ENCODE measurements around the gene TENT5C. TPM values are rescaled to one million over a fixed set of nuclear protein-coding genes. Genes with fewer than 3 reads are reported as not detected.

The TENT5C gene
- total and polyA plus RNA-seq, 2 of the 8 experiments (the other 6 are each of a cell fraction or from before 2014, with no cell fraction given), result 0.38 to 0.99 TPM

- Histone ChIP-seq H3K27ac (ENCODE audit: low read depth, low read length) (no peak overlapping the region), H2BK20ac (ENCODE audit: low read length) (no peak overlapping the region), H3K9ac (replicated peaks in 1 of 4; ENCODE audit: extremely low read depth in 1 of 4, low read depth in 3 of 4, low read length in 3 of 4) (no peak overlapping the region), H3K14ac (ENCODE audit: insufficient read length) (no peak overlapping the region), H3K36me3 (ENCODE audit: control insufficient read depth in 2 of 4, insufficient read depth in 4 of 4, low read length in 3 of 4) (no peaks in the 10 kb centered on the region), H4K8ac (ENCODE audit: extremely low read depth, insufficient read depth, low read length) (no peak overlapping the region), H3K4me2 (ENCODE audit: insufficient read depth in 1 of 2, low read depth in 2 of 2, low read length in 2 of 2) (no peak overlapping the region), H3K79me1 (ENCODE audit: low read depth, low read length) (no peaks in the 10 kb centered on the region), H2BK5ac (ENCODE audit: low read depth, low read length) (no peak overlapping the region), H2BK120ac (replicated peaks; ENCODE audit: low read depth, low read length) (no peak overlapping the region), H3K79me2 (ENCODE audit: control insufficient read depth in 1 of 2, insufficient read depth in 2 of 2, low read length in 2 of 2) (no peaks in the 10 kb centered on the region), H4K20me1 (replicated peaks in 1 of 2; ENCODE audit: control insufficient read depth in 1 of 2, insufficient read depth in 2 of 2, low read length in 2 of 2) (no peaks in the 10 kb centered on the region), H4K91ac (replicated peaks; ENCODE audit: insufficient read length, low read length) (no peak overlapping the region), H3K4me3 (ENCODE audit: extremely low read depth in 1 of 4, insufficient read depth in 2 of 4, low read depth in 3 of 4, low read length in 4 of 4) (no peak overlapping the region), H2AFZ (ENCODE audit: low read length) (no peak overlapping the region), H3K27me3 (replicated peaks in 1 of 4; ENCODE audit: control insufficient read depth in 3 of 4, extremely low read depth in 1 of 4, insufficient read depth in 3 of 4, low read length in 3 of 4) (no peaks in the 10 kb centered on the region; a peak in 2 of 7 replicates), H4K5ac (ENCODE audit: insufficient read length, low read depth, low read length) (no peak overlapping the region), H3K56ac (replicated peaks; ENCODE audit: insufficient read length, low read depth, low read length) (no peak overlapping the region), H3K4me1 (replicated peaks in 1 of 4; ENCODE audit: control insufficient read depth in 3 of 4, insufficient read depth in 4 of 4, low read length in 3 of 4) (peaks cover 0 to 4% (median 0%) of the 10 kb centered on the region in 4 experiments; a peak in 1 of 7 replicates), H2BK12ac (ENCODE audit: low read depth, low read length) (no peak overlapping the region), H3K23ac (ENCODE audit: insufficient read length) (no peak overlapping the region), H2BK15ac (ENCODE audit: low read length) (no peak overlapping the region), H3K18ac (ENCODE audit: extremely low read depth, low read length) (no peak overlapping the region), H3K23me2 (ENCODE audit: low read depth, low read length) (no peaks in the 10 kb centered on the region), H2AK5ac (ENCODE audit: low read depth, low read length) (no peak overlapping the region), H3K4ac (replicated peaks; ENCODE audit: insufficient read length, low read depth, low read length) (no peak overlapping the region), H3K9me3 (ENCODE audit: insufficient read depth in 2 of 2, low read depth in 1 of 2, low read length in 1 of 2) (no peaks in the 10 kb centered on the region)
- DNase-seq (ENCODE audit: low read depth in 1 of 2, low spot score in 2 of 2), result peak in 1 of 2 experiments; percentile 2
- no peak for TF ChIP-seq RAD21 (IDR thresholded peaks at IDR 0.05 in 1 of 2, conservative IDR thresholded peaks at IDR 0.05 in 1 of 2; ENCODE audit: low read depth in 2 of 2, low read length in 2 of 2)
- TF ChIP-seq HDAC6 (IDR thresholded peaks at IDR 0.05; ENCODE audit: low read depth, low read length), result no peak
- TF ChIP-seq TCF12 (IDR thresholded peaks at IDR 0.05; ENCODE audit: low read depth, low read length), result no peak
- no peak for TF ChIP-seq SP2 (IDR thresholded peaks at IDR 0.05; ENCODE audit: low read length)
- no peak for TF ChIP-seq E2F6 (IDR thresholded peaks at IDR 0.05)
- POLR2A ChIA-PET (ENCODE audit: partially characterized antibody), result no interaction called here
- no peak for FAIRE-seq
- 62% methylated on average over 3 of the region's 3 CpGs; no CpG with 5 or more reads in 1 of the 2 experiments for WGBS, 2 experiments (ENCODE audit: extremely low coverage in 1 of 2, insufficient coverage in 1 of 2, insufficient read length in 1 of 2, insufficient replicate concordance in 2 of 2, low coverage in 1 of 2, low lambda C conversion rate in 2 of 2, missing lambda C conversion rate in 1 of 2)
- CTCF ChIA-PET (ENCODE audit: partially characterized antibody), result interaction anchor here (0.8 to 1.9 kb wide), 10 partner anchors 11 to 190 kb away, joined by 3 to 7 read pairs (median 3); no protein-coding TSS in a partner anchor
These were observed 37.9 kb upstream of the TENT5C start for GRCh38 chr1:117567976-117568375.
